Hepatocyte (in vitro differentiated cells): ENCODE results near the gene SYT2.

Experiments used
- EZH2 ChIP-seq: fragments of 200-600 bp; sonication (generic); IDR thresholded peaks from 2 replicates; pipeline ENCODE4 v1.6.1; 2016; ENCODE audit warnings: antibody characterized with exemption, mild to moderate bottlenecking, borderline replicate concordance
- TF ChIP-seq, protein P1 (sequence below): fragments of 200-600 bp; sonication (generic); IDR thresholded peaks from 2 replicates; pipeline ENCODE4 v1.5.1; 2016; ENCODE audit warnings: antibody characterized with exemption, mild to moderate bottlenecking; ENCODE audit not compliant: poor library complexity

DNA sequence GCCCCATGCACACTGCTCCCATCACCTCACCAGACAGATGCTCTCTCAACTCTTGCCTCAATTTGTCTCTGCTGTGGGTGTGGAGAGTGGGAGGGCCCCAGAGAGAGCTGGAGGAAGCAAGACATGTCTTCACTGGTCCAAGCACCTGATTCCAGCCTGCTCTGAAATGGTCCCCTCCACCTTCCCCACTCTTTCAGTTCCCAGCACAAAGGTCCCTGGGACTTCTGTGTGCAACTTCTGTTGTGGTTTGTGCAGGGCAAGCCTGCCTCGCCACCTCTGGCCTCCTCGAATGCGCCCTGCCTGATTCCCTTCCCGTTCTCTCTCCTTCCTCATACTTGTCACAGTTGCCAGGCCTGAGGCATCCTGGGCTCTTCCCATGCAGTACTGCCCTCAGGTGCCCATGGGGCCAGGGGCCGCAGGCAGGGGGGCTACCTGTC is 119.3 kb downstream of the SYT2 start:
- TF ChIP-seq, protein P1, sequence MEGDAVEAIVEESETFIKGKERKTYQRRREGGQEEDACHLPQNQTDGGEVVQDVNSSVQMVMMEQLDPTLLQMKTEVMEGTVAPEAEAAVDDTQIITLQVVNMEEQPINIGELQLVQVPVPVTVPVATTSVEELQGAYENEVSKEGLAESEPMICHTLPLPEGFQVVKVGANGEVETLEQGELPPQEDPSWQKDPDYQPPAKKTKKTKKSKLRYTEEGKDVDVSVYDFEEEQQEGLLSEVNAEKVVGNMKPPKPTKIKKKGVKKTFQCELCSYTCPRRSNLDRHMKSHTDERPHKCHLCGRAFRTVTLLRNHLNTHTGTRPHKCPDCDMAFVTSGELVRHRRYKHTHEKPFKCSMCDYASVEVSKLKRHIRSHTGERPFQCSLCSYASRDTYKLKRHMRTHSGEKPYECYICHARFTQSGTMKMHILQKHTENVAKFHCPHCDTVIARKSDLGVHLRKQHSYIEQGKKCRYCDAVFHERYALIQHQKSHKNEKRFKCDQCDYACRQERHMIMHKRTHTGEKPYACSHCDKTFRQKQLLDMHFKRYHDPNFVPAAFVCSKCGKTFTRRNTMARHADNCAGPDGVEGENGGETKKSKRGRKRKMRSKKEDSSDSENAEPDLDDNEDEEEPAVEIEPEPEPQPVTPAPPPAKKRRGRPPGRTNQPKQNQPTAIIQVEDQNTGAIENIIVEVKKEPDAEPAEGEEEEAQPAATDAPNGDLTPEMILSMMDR, result no peak
- TF ChIP-seq EZH2, result no peak
